Chondrocyte (in vitro differentiated cells): ENCODE measurements around the gene RASSF5. TPM values are rescaled to one million over a fixed set of nuclear protein-coding genes. Genes with fewer than 3 reads are reported as not detected.

ENCODE experiments used
- DNase-seq: peaks from one replicate; pipeline ENCODE4 v3.0.0; 2021; ENCODE audit warnings: mixed read lengths, low spot score
- H3K27ac Mint-ChIP-seq: one replicate; pipeline ENCODE4 v1.8.0; 2021; ENCODE audit warnings: mild to moderate bottlenecking, moderate library complexity, mixed read lengths; ENCODE audit not compliant: unreplicated experiment
- H3K27me3 Mint-ChIP-seq: 2 replicates; pipeline ENCODE4 v1.8.0; 2021; ENCODE audit warnings: low read depth, mixed read lengths
- H3K36me3 Mint-ChIP-seq: 2 replicates; pipeline ENCODE4 v1.8.0; 2021; ENCODE audit warnings: low read depth, mixed read lengths
- H3K4me1 Mint-ChIP-seq: 2 replicates; pipeline ENCODE4 v1.8.0; 2021; ENCODE audit warnings: low read depth, mild to moderate bottlenecking, mixed read lengths
- H3K4me3 Mint-ChIP-seq: one replicate; pipeline ENCODE4 v1.8.0; 2021; ENCODE audit warnings: mild to moderate bottlenecking, moderate library complexity, mixed read lengths; ENCODE audit not compliant: unreplicated experiment
- H3K9me3 Mint-ChIP-seq: 2 replicates; pipeline ENCODE4 v1.8.0; 2021; ENCODE audit warnings: low read depth, mixed read lengths
- CTCF ChIP-seq: fragments of 200-600 bp; sonication (generic); IDR thresholded peaks from 2 replicates; pipeline ENCODE4 v1.5.0; 2021; ENCODE audit warnings: antibody characterized with exemption, mild to moderate bottlenecking, moderate library complexity
- total RNA-seq: library from RNA; stranded (reverse); gene quantifications from 3 replicates; pipeline ENCODE4 v1.2.1, GENCODE V29; 2021

RASSF5 gene
- total RNA-seq, 1 donor from 2014 or later: 0.27 TPM

- Mint-ChIP-seq H3K4me3 (no peak overlapping the region), H3K36me3 (no peaks in the 10 kb centered on the region), H3K9me3 (no peaks in the 10 kb centered on the region), H3K27me3 (peaks cover 15% of the 10 kb centered on the region), H3K27ac (no peak overlapping the region), H3K4me1 (peaks cover 22% of the 10 kb centered on the region)
- no peak for TF ChIP-seq CTCF
- no peak for DNase-seq
Measured at GRCh38 chr1:206559672-206559995, 52.3 kb downstream of the RASSF5 start.

- H3K4me1 Mint-ChIP-seq: peaks cover 22% of the 10 kb centered on the region
- H3K9me3 Mint-ChIP-seq: no peaks in the 10 kb centered on the region
- H3K36me3 Mint-ChIP-seq: peaks cover 2% of the 10 kb centered on the region
- no peak overlapping the region for H3K4me3 Mint-ChIP-seq
- no peak for DNase-seq
- no peak overlapping the region for H3K27ac Mint-ChIP-seq
- H3K27me3 Mint-ChIP-seq: peaks cover 20% of the 10 kb centered on the region
- no peak for TF ChIP-seq CTCF
Measured at GRCh38 chr1:206560007-206560716, 52.8 kb downstream of the RASSF5 start.

GRCh38 chr1:206563367-206564207, 56.3 kb downstream of the RASSF5 start:
- H3K4me3 Mint-ChIP-seq: no peak overlapping the region
- no peak overlapping the region for H3K27ac Mint-ChIP-seq
- no peak for DNase-seq
- H3K4me1 Mint-ChIP-seq: peaks cover 7% of the 10 kb centered on the region
- no peak for TF ChIP-seq CTCF
- H3K9me3 Mint-ChIP-seq: no peaks in the 10 kb centered on the region
- peaks cover 17% of the 10 kb centered on the region for H3K27me3 Mint-ChIP-seq
- H3K36me3 Mint-ChIP-seq: peaks cover 3% of the 10 kb centered on the region

- no peak for DNase-seq
Measured at GRCh38 chr1:206565995-206566394, 58.7 kb downstream of the RASSF5 start.

More at GRCh38 chr1:206565995-206566394, 58.7 kb downstream of the RASSF5 start:
- Mint-ChIP-seq H3K4me3 (no peak overlapping the region), H3K27ac (no peak overlapping the region), H3K4me1 (no peaks in the 10 kb centered on the region), H3K9me3 (no peaks in the 10 kb centered on the region), H3K27me3 (peaks cover 17% of the 10 kb centered on the region), H3K36me3 (peaks cover 3% of the 10 kb centered on the region)
- TF ChIP-seq CTCF: no peak
